Esophagus muscularis mucosa (tissue), 4 donors: ENCODE results near the gene TUBB3. TPM values are rescaled to one million over a fixed set of nuclear protein-coding genes. Genes with fewer than 3 reads are reported as not detected.

Experiments used
- DNase-seq: peaks from one replicate; pipeline ENCODE4 v3.0.0-alpha.2; 2017; ENCODE audit errors: extremely low spot score
- H3K27ac ChIP-seq, 4 donors: fragments of 200-600 bp; sonication (generic); replicated peaks in 1 of 4; 1 replicate in 3 of 4; 2 replicates in 1 of 4; pipeline ENCODE4 v1.5.1; 2016 to 2019; ENCODE audit warnings: mild to moderate bottlenecking in 1 of 4
- H3K27me3 ChIP-seq, 4 donors: fragments of 200-600 bp; sonication (generic); one replicate each; pipeline versions ENCODE4 v1.5.1 to v1.6.0; 2016 to 2019
- H3K36me3 ChIP-seq, 4 donors: fragments of 200-600 bp; sonication (generic); one replicate each; pipeline ENCODE4 v1.5.1; 2016 to 2019
- H3K4me1 ChIP-seq, 4 donors: fragments of 200-600 bp; sonication (generic); one replicate each; pipeline ENCODE4 v1.5.1; 2016 to 2019
- H3K4me3 ChIP-seq, 4 donors: fragments of 200-600 bp; sonication (generic); 1 replicate in 2 of 4; 2 replicates in 2 of 4; pipeline ENCODE4 v1.5.1; 2016 to 2019; ENCODE audit warnings: mild to moderate bottlenecking in 4 of 4, moderate library complexity in 1 of 4
- H3K9me3 ChIP-seq, 4 donors: fragments of 200-600 bp; sonication (generic); 1 replicate in 3 of 4; 2 replicates in 1 of 4; pipeline ENCODE4 v1.5.1; 2016 to 2019
- CTCF ChIP-seq, 3 experiments: fragments of 200-600 bp in 2 of 3; fragments of 450-650 bp in 1 of 3; sonication (generic) in 2 of 3; IDR thresholded peaks; one replicate each; pipeline ENCODE4 v1.5.1; 2017 to 2019; ENCODE audit warnings: antibody characterized with exemption in 3 of 3, mild to moderate bottlenecking in 2 of 3, moderate library complexity in 1 of 3
- EP300 ChIP-seq: sonication (generic); formaldehyde crosslinking; IDR thresholded peaks from one replicate; pipeline ENCODE4 v1.6.1; 2017; ENCODE audit warnings: antibody characterized with exemption
- POLR2A ChIP-seq: fragments of 450-650 bp; IDR thresholded peaks from one replicate; pipeline ENCODE4 v1.6.1; 2017; ENCODE audit warnings: antibody characterized with exemption, moderate library complexity, mild to moderate bottlenecking, low read depth
- POLR2AphosphoS5 ChIP-seq, 2 donors: sonication (generic); formaldehyde crosslinking; IDR thresholded peaks; one replicate each; pipeline ENCODE4 v1.6.1; 2017; ENCODE audit warnings: antibody characterized with exemption in 2 of 2
- WGBS: methylation state at CpG from one replicate; pipeline ENCODE4 v1.1.5; 2018; 5-methylcytosine and 5-hydroxymethylcytosine counted together
- intact Hi-C: fragments of 100-400 bp; cut with DNase I; formaldehyde crosslinking; loops from one replicate; pipeline ENCODE4 v1.15.1; 2023
- total RNA-seq, 4 donors: library from RNA; depleted of rRNA; stranded (reverse); fragments of >200 nt; gene quantifications; one replicate each; pipeline versions ENCODE4 v1.1.0 to v1.2.1, GENCODE V29; 2016

The TUBB3 gene
- total RNA-seq, 4 donors from 2014 or later: 2.5 to 19.5 (median 12.9) TPM

GRCh38 chr16:89944773-89945172 lies 21.6 kb downstream of the TUBB3 start:
- Histone ChIP-seq H3K9me3 (no peaks in the 10 kb centered on the region), H3K27me3 (peaks cover 0 to 21% (median 0%) of the 10 kb centered on the region in 4 donors), H3K36me3 (no peaks in the 10 kb centered on the region), H3K4me1 (peaks cover 13 to 19% (median 19%) of the 10 kb centered on the region in 4 donors), H3K4me3 (no peak overlapping the region), H3K27ac (no peak overlapping the region)
- WGBS: 71% methylated on average over 5 of the region's 5 CpGs
- TF ChIP-seq EP300 (no peak), CTCF (IDR thresholded peaks at IDR 0.05) (no peak), POLR2A (no peak), POLR2AphosphoS5 (IDR thresholded peaks at IDR 0.05) (no peak)
- DNase-seq: no peak
- intact Hi-C loops: no loop called here

- Histone ChIP-seq H3K27ac (no peak overlapping the region), H3K4me3 (no peak overlapping the region), H3K27me3 (peaks cover 0 to 21% (median 0%) of the 10 kb centered on the region in 4 donors), H3K4me1 (peaks cover 13 to 24% (median 21%) of the 10 kb centered on the region in 4 donors), H3K36me3 (no peaks in the 10 kb centered on the region), H3K9me3 (no peaks in the 10 kb centered on the region)
- intact Hi-C loops: no loop called here
- TF ChIP-seq EP300 (no peak), CTCF (IDR thresholded peaks at IDR 0.05) (no peak), POLR2A (no peak), POLR2AphosphoS5 (IDR thresholded peaks at IDR 0.05) (no peak)
- DNase-seq: no peak
- 70% methylated on average over 7 of the region's 7 CpGs for WGBS
Observed at GRCh38 chr16:89945654-89946053, 22.5 kb downstream of the TUBB3 start.

- H3K4me3 ChIP-seq: no peak overlapping the region
- intact Hi-C loops: no loop called here
- TF ChIP-seq EP300 (no peak), POLR2AphosphoS5 (IDR thresholded peaks at IDR 0.05) (no peak), CTCF (IDR thresholded peaks at IDR 0.05) (no peak), POLR2A (no peak)
- no peaks in the 10 kb centered on the region for H3K36me3 ChIP-seq
- WGBS: 71% methylated on average over 5 of the region's 5 CpGs
- peaks cover 0 to 21% (median 0%) of the 10 kb centered on the region in 4 donors for H3K27me3 ChIP-seq
- H3K9me3 ChIP-seq: no peaks in the 10 kb centered on the region
- no peak overlapping the region for H3K27ac ChIP-seq
- no peak for DNase-seq
- H3K4me1 ChIP-seq: peaks cover 13 to 24% (median 21%) of the 10 kb centered on the region in 4 donors
Observed at GRCh38 chr16:89946515-89946914, 23.4 kb downstream of the TUBB3 start.

- TF ChIP-seq CTCF (IDR thresholded peaks at IDR 0.05): no peak
- no peak for TF ChIP-seq EP300
- TF ChIP-seq POLR2AphosphoS5 (IDR thresholded peaks at IDR 0.05): no peak
- no peak for TF ChIP-seq POLR2A
- H3K27me3 ChIP-seq: peaks cover 0 to 21% (median 0%) of the 10 kb centered on the region in 4 donors
- H3K36me3 ChIP-seq: peaks cover 0 to 6% (median 6%) of the 10 kb centered on the region in 4 donors
- WGBS: 42% methylated on average over 13 of the region's 55 CpGs
- DNase-seq: no peak
- H3K9me3 ChIP-seq: no peaks in the 10 kb centered on the region
- intact Hi-C loops: no loop called here
- H3K4me3 ChIP-seq: peak overlapping the region; percentile 65 to 81 (median 66)
- H3K27ac ChIP-seq: peak overlapping the region; percentile 59 to 66 (median 65)
- peaks cover 13 to 24% (median 21%) of the 10 kb centered on the region in 4 donors for H3K4me1 ChIP-seq
Observed at GRCh38 chr16:89949121-89949742, 26.1 kb downstream of the TUBB3 start.
